HG02943 (cell line): Measurements from ENCODE around the gene PAK5.
"Not testable (repeated sequence)": the region's sequence is repeated elsewhere in the genome, so short reads cannot be mapped to it uniquely, and the experiment has no call there.

ENCODE experiments used
- ATAC-seq: cut with Tn5 transposase; IDR thresholded peaks from one replicate; pipeline ENCODE4 v1.9.1; 2021; ENCODE audit warnings: mild to moderate bottlenecking, low read depth, moderate library complexity; ENCODE audit not compliant: unreplicated experiment

PAK5 gene

GRCh38 chr20:9686866-9687265 lies 152.0 kb downstream of the PAK5 start:
- ATAC-seq = no peak

GRCh38 chr20:9686455-9686854 lies 152.4 kb downstream of the PAK5 start:
- no peak for ATAC-seq

GRCh38 chr20:9686001-9686400 lies 152.9 kb downstream of the PAK5 start:
- no peak for ATAC-seq

GRCh38 chr20:9685011-9685410 lies 153.9 kb downstream of the PAK5 start:
- no peak for ATAC-seq

GRCh38 chr20:9677100-9677623 lies 161.7 kb downstream of the PAK5 start:
- ATAC-seq = no peak

GRCh38 chr20:9672981-9673380 lies 165.9 kb downstream of the PAK5 start:
- ATAC-seq = no peak

GRCh38 chr20:9672027-9672426 lies 166.8 kb downstream of the PAK5 start:
- ATAC-seq = no peak

GRCh38 chr20:9668381-9668780 lies 170.5 kb downstream of the PAK5 start:
- no peak for ATAC-seq

GRCh38 chr20:9663423-9663822 lies 175.5 kb downstream of the PAK5 start:
- ATAC-seq = no peak

- ATAC-seq = no peak
These were observed 178.5 kb downstream of the PAK5 start for GRCh38 chr20:9660236-9660868.

- ATAC-seq = no peak
These were observed 191.1 kb downstream of the PAK5 start for GRCh38 chr20:9647741-9648140.

- ATAC-seq = no peak
These were observed 192.5 kb downstream of the PAK5 start for GRCh38 chr20:9646375-9646774.

- no peak for ATAC-seq
These were observed 196.0 kb downstream of the PAK5 start for GRCh38 chr20:9642882-9643281.

GRCh38 chr20:9641499-9642000 lies 197.3 kb downstream of the PAK5 start:
- not testable (repeated sequence) for ATAC-seq

GRCh38 chr20:9637889-9638288 lies 201.0 kb downstream of the PAK5 start:
- no peak for ATAC-seq

- no peak for ATAC-seq
These were observed 203.1 kb downstream of the PAK5 start for GRCh38 chr20:9635750-9636149.

- no peak for ATAC-seq
These were observed 204.5 kb downstream of the PAK5 start for GRCh38 chr20:9634327-9634726.

- no peak for ATAC-seq
These were observed 205.9 kb downstream of the PAK5 start for GRCh38 chr20:9632991-9633390.

GRCh38 chr20:9632265-9632664 lies 206.6 kb downstream of the PAK5 start:
- ATAC-seq = no peak

- ATAC-seq = no peak
These were observed 208.3 kb downstream of the PAK5 start for GRCh38 chr20:9630554-9630953.

GRCh38 chr20:9629831-9630230 lies 209.0 kb downstream of the PAK5 start:
- ATAC-seq = no peak

GRCh38 chr20:9628589-9628988 lies 210.3 kb downstream of the PAK5 start:
- no peak for ATAC-seq
